GM12878 (cell line): ENCODE data around the gene ZNF296. TPM values are rescaled to one million over a fixed set of nuclear protein-coding genes. Genes with fewer than 3 reads are reported as not detected.

Experiments used
- ATAC-seq: fragments of 200-7000 bp; cut with Tn5 transposase; 3 replicates; pipeline ENCODE4 v1.9.1; 2020; ENCODE audit warnings: mild to moderate bottlenecking, moderate library complexity
- BruUV-seq: library from RNA; stranded (reverse); fragments of 400-500 nt; replicated peaks from 2 replicates; lab custom pipeline; 2021; lab: Mats Ljungman, UMichigan
- CTCF ChIA-PET: fragments of 300-600 bp; sonication (Branson Sonifier 250); formaldehyde crosslinking; extraction: SDS; loops from one replicate; lab custom pipeline; 2021; ENCODE audit warnings: inconsistent platforms; lab: Yijun Ruan, JAX
- POLR2A ChIA-PET: fragments of 350-600 bp; formaldehyde crosslinking; extraction: SDS; loops from one replicate; lab custom pipeline; 2021; ENCODE audit warnings: inconsistent platforms; lab: Charles Lee
- RAD21 ChIA-PET: fragments of 300-600 bp; sonication (Branson Sonifier 250); formaldehyde crosslinking; loops from one replicate; lab custom pipeline; 2023; ENCODE audit warnings: antibody characterized with exemption; ENCODE audit not compliant: unreplicated experiment; lab: Charles Lee
- SMC1A ChIA-PET: fragments of 300-600 bp; sonication (Branson Sonifier 250); formaldehyde crosslinking; loops from one replicate; lab custom pipeline; 2023; ENCODE audit not compliant: unreplicated experiment, uncharacterized antibody; lab: Charles Lee
- DNase-seq: peaks from one replicate; pipeline ENCODE4 v3.0.0-alpha.2; 2011; ENCODE audit warnings: low read depth, low spot score
- FAIRE-seq: peaks from 3 replicates; lab custom pipeline; 2011; peaks lifted over from hg19 to GRCh38; lab: Jason Lieb, UNC
- H2AFZ ChIP-seq: 2 replicates; pipeline ENCODE4 v1.6.0; 2011; ENCODE audit warnings: low read depth, low read length, control low read depth; ENCODE audit not compliant: control insufficient read depth
- H3K27ac ChIP-seq: 2 replicates; pipeline ENCODE4 v1.5.1; 2011; ENCODE audit warnings: control low read depth; ENCODE audit not compliant: control insufficient read depth, insufficient read depth
- H3K27me3 ChIP-seq, 2 experiments: replicated peaks in 1 of 2; 2 replicates each; pipeline versions ENCODE4 v1.6.0 to v1.6.1; 2011; ENCODE audit warnings: low read length in 1 of 2; ENCODE audit not compliant: control insufficient read depth in 2 of 2, insufficient read depth in 2 of 2
- H3K36me3 ChIP-seq, 2 experiments: 2 replicates each; pipeline ENCODE4 v1.5.1; 2011; ENCODE audit warnings: low read length in 1 of 2; ENCODE audit not compliant: control insufficient read depth in 2 of 2, insufficient read depth in 2 of 2
- H3K4me1 ChIP-seq: 2 replicates; pipeline ENCODE4 v1.6.1; 2011; ENCODE audit warnings: mild to moderate bottlenecking, low read length, moderate library complexity, mixed read lengths; ENCODE audit not compliant: control insufficient read depth, insufficient read depth
- H3K4me2 ChIP-seq: 2 replicates; pipeline ENCODE4 v1.6.0; 2011; ENCODE audit warnings: control low read depth; ENCODE audit not compliant: control insufficient read depth, insufficient read depth
- H3K4me3 ChIP-seq: fragments of 200-600 bp; sonication (generic); 2 replicates; pipeline ENCODE4 v1.5.1; 2016
- H3K79me2 ChIP-seq: 2 replicates; pipeline ENCODE4 v1.6.0; 2011; ENCODE audit warnings: low read length; ENCODE audit not compliant: control insufficient read depth, insufficient read depth
- H3K9ac ChIP-seq: 2 replicates; pipeline ENCODE4 v1.8.0; 2011; ENCODE audit warnings: low read length, control low read depth, mixed read lengths; ENCODE audit not compliant: control insufficient read depth, insufficient read depth
- H3K9me3 ChIP-seq: replicated peaks from 3 replicates; pipeline ENCODE4 v1.5.1; 2011; ENCODE audit warnings: mild to moderate bottlenecking, low read length; ENCODE audit not compliant: control insufficient read depth, insufficient read depth
- H4K20me1 ChIP-seq: 2 replicates; pipeline ENCODE4 v1.6.0; 2011; ENCODE audit not compliant: control insufficient read depth, insufficient read depth
- E2F8 ChIP-seq: fragments of 450-650 bp; IDR thresholded peaks from 2 replicates; pipeline ENCODE4 v1.6.1; 2018; ENCODE audit warnings: mild to moderate bottlenecking, low read depth, moderate library complexity; ENCODE audit not compliant: partially characterized antibody
- FOXK2 ChIP-seq: fragments of 450-650 bp; IDR thresholded peaks from 2 replicates; pipeline ENCODE4 v1.6.1; 2017; ENCODE audit warnings: mild to moderate bottlenecking, moderate library complexity
- IRF4 ChIP-seq: IDR thresholded peaks from 2 replicates; pipeline ENCODE4 v1.6.1; 2011; ENCODE audit warnings: low read depth, low read length
- MYC ChIP-seq: IDR thresholded peaks from 2 replicates; pipeline ENCODE4 v1.6.1; 2011; ENCODE audit warnings: mild to moderate bottlenecking, low read length, moderate library complexity, inconsistent platforms; ENCODE audit not compliant: insufficient read depth, insufficient replicate concordance, insufficient read length, severe bottlenecking
- SIX5 ChIP-seq: IDR thresholded peaks from 2 replicates; pipeline ENCODE4 v1.6.1; 2011; ENCODE audit warnings: mild to moderate bottlenecking, low read depth, low read length, moderate library complexity; ENCODE audit not compliant: severe bottlenecking
- SMAD5 ChIP-seq: IDR thresholded peaks from 2 replicates; pipeline ENCODE4 v1.6.1; 2016; ENCODE audit warnings: antibody characterized with exemption, low read depth
- ZNF217 ChIP-seq: fragments of 450-650 bp; IDR thresholded peaks from 2 replicates; pipeline ENCODE4 v1.6.1; 2017; ENCODE audit warnings: antibody characterized with exemption, mild to moderate bottlenecking
- ZNF384 ChIP-seq: IDR thresholded peaks from 2 replicates; pipeline ENCODE4 v1.6.1; 2012; ENCODE audit warnings: low read depth, mild to moderate bottlenecking, low read length, improper control_type of control experiment, borderline replicate concordance
- WGBS: methylation state at CpG from one replicate; pipeline ENCODE4 v1.1.6; 2016; ENCODE audit warnings: low lambda C conversion rate; ENCODE audit not compliant: insufficient replicate concordance, insufficient coverage; ENCODE audit errors: missing lambda C conversion rate; 5-methylcytosine and 5-hydroxymethylcytosine counted together
- in situ Hi-C: fragments of 300-500 bp; cut with MboI; formaldehyde crosslinking; loops from 9 replicates; pipeline ENCODE4 v1.14.3; 2018; ENCODE audit warnings: mixed read lengths
- intact Hi-C: fragments of 100-400 bp; cut with micrococcal nuclease; formaldehyde crosslinking; loops from one replicate; pipeline ENCODE4 v1.14.2; 2022; ENCODE audit not compliant: unreplicated experiment
- polyA plus RNA-seq, 11 experiments: library from polyadenylated mRNA; depleted of rRNA in 4 of 11; unstranded in 6 of 11; stranded (reverse) in 5 of 11; fragments of >200 nt; fragmentation: Nextera tagmentation in 4 of 11; fragmentation: Illumina TruSeq in 1 of 11; extraction: Ambion mirVana in 4 of 11; extraction: Trizol in 1 of 11; gene quantifications; 1 replicate in 1 of 11; 2 replicates in 10 of 11; pipeline versions ENCODE4 v1.2.1 to v1.2.3, GENCODE V29; 2011 to 2016; ENCODE audit warnings: inconsistent platforms in 2 of 11, missing spikeins in 2 of 11, low read depth in 1 of 11
- total RNA-seq, 4 experiments: library from RNA; depleted of rRNA in 3 of 4; stranded (reverse); fragments of >200 nt in 3 of 4; fragmentation: Illumina TruSeq in 1 of 4; extraction: Trizol in 1 of 4; gene quantifications; 2 replicates each; pipeline versions ENCODE4 v1.2.1 to v1.2.3, GENCODE V29; 2013 to 2021
- TF ChIP-seq, protein P1 (sequence below): IDR thresholded peaks from 2 replicates; pipeline ENCODE4 v1.6.1; 2012; ENCODE audit warnings: low read length, inconsistent platforms
- TF ChIP-seq, protein P2 (sequence below): fragments of 450-650 bp; conservative IDR thresholded peaks from 2 replicates; pipeline ENCODE4 v1.6.1; 2017; ENCODE audit warnings: mild to moderate bottlenecking, moderate library complexity

ZNF296 gene
- total and polyA plus RNA-seq, 10 of the 15 experiments (the other 5 are each of a cell fraction or from before 2014, with no cell fraction given): 0.44 to 23.6 (median 3.5) TPM; not detected in 1

DNA sequence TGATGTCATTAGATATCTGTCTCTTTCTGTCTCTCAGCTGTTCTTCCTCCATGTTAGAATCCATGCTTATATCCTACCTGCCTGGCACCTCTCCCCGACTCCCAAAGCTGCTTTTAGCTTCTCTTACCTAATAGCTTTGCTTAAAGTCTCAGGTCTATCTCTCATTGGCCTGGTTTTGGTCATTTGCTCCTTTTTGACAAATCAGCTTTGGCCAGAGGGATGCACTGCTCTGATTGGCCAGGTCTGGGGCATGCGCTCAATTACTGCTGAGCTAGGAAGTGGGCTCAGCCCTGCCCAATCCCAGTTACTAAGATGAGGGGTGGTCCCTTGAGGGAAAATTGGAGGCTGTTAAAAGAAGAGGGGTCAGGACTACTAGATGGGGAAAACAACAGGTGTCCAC lies 48.9 kb downstream of the ZNF296 start:
- FAIRE-seq: no peak
- ChIA-PET SMC1A (interaction anchor here (1.0 kb wide), 1 partner anchor 11 kb away, joined by 3 read pairs; the partner anchor contains the start of gene CLASRP), POLR2A (interaction anchor here (1.5 kb wide), 1 partner anchor 17 kb away, joined by 4 read pairs; no protein-coding TSS in a partner anchor), RAD21 (interaction anchor here (1.9 kb wide), 1 partner anchor 11 kb away, joined by 5 read pairs; the partner anchor contains the start of gene CLASRP), CTCF (no interaction called here)
- intact Hi-C loops (no loop called here), in situ Hi-C loops (no loop called here)
- Histone ChIP-seq H3K4me1 (no peaks in the 10 kb centered on the region), H3K27me3 (no peaks in the 10 kb centered on the region), H4K20me1 (no peaks in the 10 kb centered on the region), H3K4me3 (no peak overlapping the region), H3K36me3 (peaks cover 9 to 18% of the 10 kb centered on the region in 2 experiments; a peak in 3 of 4 replicates), H2AFZ (no peak overlapping the region), H3K79me2 (no peaks in the 10 kb centered on the region), H3K9me3 (no peaks in the 10 kb centered on the region), H3K27ac (no peak overlapping the region), H3K4me2 (no peak overlapping the region), H3K9ac (no peak overlapping the region)
- no peak for DNase-seq
- ATAC-seq: peak; percentile 38; the same call in 1 of the 3 replicates
- 94% methylated on average over 2 of the region's 2 CpGs for WGBS
- no peak for TF ChIP-seq FOXK2
- TF ChIP-seq IRF4: no peak
- TF ChIP-seq, protein P1, sequence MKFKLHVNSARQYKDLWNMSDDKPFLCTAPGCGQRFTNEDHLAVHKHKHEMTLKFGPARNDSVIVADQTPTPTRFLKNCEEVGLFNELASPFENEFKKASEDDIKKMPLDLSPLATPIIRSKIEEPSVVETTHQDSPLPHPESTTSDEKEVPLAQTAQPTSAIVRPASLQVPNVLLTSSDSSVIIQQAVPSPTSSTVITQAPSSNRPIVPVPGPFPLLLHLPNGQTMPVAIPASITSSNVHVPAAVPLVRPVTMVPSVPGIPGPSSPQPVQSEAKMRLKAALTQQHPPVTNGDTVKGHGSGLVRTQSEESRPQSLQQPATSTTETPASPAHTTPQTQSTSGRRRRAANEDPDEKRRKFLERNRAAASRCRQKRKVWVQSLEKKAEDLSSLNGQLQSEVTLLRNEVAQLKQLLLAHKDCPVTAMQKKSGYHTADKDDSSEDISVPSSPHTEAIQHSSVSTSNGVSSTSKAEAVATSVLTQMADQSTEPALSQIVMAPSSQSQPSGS: no peak
- TF ChIP-seq ZNF384: no peak
- no peak for TF ChIP-seq SIX5
- no peak for TF ChIP-seq E2F8
- no peak for TF ChIP-seq ZNF217
- no peak for TF ChIP-seq SMAD5
- TF ChIP-seq MYC: no peak
- TF ChIP-seq, protein P2, sequence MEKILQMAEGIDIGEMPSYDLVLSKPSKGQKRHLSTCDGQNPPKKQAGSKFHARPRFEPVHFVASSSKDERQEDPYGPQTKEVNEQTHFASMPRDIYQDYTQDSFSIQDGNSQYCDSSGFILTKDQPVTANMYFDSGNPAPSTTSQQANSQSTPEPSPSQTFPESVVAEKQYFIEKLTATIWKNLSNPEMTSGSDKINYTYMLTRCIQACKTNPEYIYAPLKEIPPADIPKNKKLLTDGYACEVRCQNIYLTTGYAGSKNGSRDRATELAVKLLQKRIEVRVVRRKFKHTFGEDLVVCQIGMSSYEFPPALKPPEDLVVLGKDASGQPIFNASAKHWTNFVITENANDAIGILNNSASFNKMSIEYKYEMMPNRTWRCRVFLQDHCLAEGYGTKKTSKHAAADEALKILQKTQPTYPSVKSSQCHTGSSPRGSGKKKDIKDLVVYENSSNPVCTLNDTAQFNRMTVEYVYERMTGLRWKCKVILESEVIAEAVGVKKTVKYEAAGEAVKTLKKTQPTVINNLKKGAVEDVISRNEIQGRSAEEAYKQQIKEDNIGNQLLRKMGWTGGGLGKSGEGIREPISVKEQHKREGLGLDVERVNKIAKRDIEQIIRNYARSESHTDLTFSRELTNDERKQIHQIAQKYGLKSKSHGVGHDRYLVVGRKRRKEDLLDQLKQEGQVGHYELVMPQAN: no peak
- BruUV-seq: no TSS peak
